HG03025 (cell line): ENCODE measurements around the gene INTS4.
"Not testable (repeated sequence)": the region's sequence is repeated elsewhere in the genome, so short reads cannot be mapped to it uniquely, and the experiment has no call there.

Source experiments
- ATAC-seq: cut with Tn5 transposase; IDR thresholded peaks from one replicate; pipeline ENCODE4 v1.9.1; 2021; ENCODE audit warnings: mild to moderate bottlenecking, moderate library complexity; ENCODE audit not compliant: unreplicated experiment, low FRiP score

The INTS4 gene

DNA sequence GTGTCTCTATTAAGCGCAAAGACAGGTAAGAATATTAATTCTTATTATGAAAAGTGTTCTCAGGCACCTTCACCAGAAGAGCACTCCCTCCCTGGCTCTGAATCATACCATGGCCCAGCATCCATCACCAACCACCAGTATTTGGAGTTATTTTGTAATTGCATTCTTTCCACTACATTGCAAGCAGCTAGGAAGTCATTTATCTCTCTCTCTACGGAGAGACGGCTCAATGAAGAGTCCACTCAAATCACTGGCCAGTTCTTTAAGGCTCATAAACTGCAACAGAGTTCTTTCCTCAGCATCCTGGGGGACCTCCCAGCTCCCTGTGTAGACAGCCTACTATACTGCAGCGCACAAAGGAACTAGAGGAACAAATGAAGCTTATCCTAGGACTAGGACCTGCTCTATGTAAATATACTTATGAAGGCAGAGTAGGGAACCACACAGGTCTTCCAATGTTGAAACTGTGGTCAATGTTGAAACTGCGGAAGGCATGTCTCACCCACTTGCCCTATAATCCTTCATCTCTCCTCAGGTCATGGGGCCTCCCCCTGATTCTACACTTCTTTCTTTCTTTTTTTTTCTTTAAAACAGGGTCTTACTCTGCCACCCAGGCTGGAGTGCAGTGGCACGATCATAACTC, 110.2 kb downstream of the INTS4 start:
- no peak for ATAC-seq

DNA sequence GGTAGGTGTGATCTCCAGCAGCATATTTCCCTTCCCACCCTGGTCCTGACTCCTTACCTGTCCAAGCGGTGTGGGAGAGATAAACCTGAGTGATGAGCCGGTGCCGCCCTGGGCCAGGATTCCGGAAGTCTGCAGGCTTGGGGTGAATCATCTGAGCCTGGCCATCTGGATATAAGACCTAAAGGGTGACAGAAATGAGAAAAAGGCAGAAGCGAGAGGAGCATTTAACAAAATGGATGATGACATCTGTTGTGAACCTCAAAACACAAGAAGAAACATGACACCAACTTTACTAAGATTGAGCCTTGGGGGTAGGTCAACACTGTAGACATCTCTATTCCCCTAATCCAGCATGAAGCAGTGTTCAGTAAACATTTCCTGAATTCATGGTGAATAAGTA, 110.7 kb downstream of the INTS4 start:
- ATAC-seq, result no peak

DNA sequence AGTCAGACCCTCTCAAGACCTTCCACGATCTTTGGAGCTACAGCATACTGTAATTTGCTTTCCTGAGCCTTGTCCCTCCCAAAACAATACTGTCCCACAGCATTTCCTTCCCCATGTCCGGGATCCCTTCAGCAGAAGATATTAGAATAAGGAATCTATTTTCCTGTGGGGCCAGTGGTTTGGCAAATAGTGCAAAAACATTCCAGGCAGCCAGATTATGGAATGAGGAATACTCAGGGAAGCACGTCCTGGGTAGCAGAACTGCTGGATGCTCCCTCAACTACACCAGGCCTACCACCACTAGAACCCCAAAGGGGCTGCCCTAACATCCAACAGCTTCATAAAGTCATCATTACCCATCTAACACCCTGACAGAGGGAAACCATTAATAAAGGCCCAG, 112.1 kb downstream of the INTS4 start:
- no peak for ATAC-seq

DNA sequence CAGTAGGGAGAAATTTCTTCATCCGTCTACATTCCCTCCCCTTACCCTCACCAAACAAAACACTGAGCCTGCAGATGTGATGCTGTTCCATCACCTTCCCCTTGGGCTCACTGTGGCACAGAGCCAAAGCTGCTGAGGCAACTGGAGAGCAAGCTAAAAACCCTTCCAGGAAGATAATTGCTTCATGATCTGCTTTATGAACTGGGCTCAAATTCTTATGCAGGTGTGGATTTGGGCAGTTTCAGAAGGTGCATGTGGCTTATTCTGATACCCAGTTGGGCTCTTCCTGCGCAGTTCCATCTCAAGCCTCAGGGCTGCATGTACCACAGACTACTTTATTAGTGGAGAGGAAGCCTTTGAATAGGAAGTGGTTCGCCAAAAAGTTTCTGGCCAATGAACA, 115.2 kb downstream of the INTS4 start:
- no peak for ATAC-seq

DNA sequence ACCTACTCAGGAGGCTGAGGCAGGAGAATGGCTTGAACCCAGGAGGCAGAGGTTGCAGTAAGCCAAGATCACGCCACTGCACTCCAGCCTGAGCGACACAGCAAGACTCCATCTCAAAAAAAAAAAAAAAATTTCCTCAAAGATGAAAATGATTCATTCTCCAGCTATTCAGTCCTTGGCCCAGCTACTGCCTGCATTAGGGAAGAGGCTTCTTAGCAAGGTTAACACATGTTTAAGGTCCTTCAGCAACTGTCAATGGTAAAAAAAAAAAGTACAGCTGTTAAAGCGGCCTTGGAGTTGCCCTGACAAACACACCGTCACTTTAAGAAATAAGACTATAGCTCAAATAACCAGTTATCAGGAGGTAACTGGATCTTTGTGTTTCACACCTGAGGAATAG, 116.2 kb downstream of the INTS4 start:
- ATAC-seq, result not testable (repeated sequence)

DNA sequence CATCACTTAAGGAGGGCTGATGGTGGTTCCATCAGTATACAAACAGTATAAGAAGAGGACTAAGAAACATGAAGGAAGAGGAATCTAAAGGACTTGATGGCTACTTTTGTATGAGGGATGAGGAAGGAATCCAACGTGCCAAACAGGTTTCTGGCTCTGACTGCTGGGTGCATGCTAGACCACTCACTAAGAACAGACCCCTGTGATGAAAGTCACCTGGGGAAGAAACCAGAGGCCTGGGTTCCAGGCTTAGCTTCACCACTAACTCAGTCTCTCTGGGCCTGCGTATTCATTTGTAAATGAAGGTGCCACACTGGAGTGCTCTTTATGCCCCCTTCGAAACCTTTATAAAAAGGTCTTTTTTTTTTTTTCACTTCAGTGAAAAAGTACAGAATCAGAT, 118.4 kb downstream of the INTS4 start:
- ATAC-seq, result no peak

DNA sequence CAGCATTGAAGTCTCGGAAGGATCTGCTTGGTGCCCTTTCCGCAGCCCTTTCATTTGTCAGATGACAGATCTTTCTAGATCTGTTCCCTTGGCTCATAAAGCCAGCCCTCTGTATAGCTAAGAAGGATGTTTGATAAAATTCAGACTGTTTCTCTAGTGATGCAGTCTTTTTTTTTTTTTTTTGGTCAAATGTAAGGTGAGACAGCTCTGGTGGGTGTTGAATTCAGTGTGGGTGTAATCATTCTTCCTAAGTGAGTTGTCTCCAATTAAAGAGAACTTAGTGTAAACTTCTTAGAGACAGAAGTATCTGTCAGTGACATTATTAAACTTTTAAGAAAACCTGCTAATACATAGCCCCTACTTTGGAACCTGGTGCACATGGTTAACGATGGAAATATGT, 120.3 kb downstream of the INTS4 start:
- no peak for ATAC-seq

DNA sequence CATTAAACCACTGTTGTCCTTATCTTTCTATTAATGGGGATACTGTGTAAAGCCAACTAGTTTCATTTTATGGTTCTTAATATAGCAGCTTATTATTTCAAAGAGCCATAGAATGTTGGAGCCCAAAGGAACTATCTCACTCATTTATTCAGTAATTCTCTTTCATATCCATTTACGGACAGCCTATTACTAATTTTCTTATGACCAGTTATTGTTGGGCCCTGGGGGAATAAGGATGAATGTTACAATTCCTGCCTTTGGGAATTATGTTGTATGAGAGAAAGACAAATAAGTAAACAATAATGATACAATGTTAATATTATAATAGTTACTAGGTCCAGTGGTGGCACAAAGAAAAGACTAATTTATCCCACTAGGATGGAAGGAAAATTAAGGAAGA, 121.1 kb downstream of the INTS4 start:
- no peak for ATAC-seq

DNA sequence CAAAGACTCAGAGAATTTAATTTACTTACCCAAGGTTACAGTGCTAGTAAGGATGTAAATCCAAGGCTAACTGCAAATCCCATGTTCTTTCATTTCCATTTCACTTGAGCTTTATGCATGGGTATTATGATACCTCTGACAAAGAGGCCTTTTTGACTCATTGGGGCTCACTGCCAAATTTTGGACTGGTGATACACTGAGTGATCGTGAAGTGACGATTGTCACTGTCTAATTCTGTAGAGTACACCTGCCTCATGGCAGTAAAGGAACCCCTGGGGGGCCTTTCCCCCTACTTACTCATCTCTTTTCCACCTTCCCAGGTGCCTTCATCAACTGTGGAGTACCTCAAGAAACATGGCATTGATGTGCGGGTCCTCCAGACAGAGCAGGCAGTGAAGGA, 122.6 kb downstream of the INTS4 start:
- no peak for ATAC-seq

DNA sequence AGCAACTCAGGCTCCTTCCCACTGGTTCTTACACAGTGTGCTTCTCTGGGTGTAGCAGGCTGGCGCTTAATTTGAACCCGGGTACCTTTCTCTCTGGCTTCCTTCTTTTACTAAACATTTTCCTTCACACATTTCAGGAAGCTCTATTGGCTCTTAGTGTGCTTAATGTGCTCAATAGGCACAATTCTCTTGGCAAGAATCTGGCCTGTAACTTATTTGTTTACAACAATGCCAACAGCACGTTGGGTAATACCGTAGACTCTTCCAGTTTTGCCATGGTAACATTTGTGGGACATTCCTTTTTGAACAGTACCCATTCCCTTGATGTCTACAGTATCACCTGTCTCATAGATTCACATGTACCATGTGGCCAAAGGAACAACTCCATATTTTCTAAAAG, 125.7 kb downstream of the INTS4 start:
- no peak for ATAC-seq

DNA sequence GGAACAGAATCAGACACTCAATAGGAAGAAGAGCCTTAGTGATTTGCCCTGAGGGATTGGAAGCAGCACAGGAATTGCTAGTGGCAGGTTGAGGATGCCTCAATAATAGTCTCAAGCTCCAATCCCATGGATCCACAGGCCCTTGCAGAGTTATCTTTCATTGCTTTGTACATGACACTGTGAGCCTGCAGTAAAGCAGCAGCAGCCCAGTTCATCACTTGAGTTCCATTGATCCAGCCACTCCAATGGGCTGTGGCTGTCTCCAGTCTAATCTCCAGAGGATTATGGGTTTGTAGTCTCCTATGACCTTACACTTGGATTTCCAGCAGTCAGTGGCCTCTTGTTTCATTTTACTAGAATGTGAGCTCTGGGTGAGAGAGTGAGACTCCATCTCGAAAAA, 128.1 kb downstream of the INTS4 start:
- no peak for ATAC-seq

DNA sequence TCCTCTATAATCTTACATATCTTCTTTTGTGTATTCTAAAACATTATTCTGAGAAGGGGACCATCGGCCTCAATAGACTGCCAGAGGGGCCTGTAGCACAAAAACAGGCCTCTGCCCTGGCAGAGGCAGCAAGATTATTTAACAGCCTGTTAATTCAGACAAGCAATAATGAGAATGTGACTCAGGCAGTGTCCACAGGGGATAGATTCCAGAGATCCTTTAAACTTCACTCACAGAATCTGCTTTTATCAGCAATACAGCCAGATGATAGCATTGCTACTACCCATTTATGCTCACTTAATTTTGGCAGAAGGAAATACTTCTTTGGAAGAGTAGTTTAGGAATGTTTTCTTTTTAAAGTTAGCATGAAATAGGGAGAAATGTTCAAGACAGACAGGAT, 128.7 kb downstream of the INTS4 start:
- no peak for ATAC-seq

DNA sequence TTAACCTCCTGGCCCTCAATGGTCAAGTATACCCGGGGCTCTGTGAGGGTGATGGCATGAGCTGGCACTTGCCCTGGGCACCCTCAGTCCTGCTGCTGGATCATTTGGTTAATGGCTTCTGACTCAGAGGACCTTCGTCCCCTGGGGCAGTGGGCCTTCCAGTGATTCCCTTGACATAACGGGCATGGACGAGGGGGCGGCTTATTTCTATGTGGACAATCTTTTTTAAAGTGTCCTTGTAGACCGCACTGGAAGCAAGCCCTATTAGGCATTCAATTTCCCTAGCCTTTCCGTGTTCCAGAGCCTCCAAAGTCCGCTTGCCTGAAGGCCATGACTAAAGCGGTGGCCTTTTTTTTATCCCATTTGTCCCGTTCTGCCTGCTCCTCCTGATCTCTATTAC, 133.0 kb downstream of the INTS4 start:
- ATAC-seq, result not testable (repeated sequence)

DNA sequence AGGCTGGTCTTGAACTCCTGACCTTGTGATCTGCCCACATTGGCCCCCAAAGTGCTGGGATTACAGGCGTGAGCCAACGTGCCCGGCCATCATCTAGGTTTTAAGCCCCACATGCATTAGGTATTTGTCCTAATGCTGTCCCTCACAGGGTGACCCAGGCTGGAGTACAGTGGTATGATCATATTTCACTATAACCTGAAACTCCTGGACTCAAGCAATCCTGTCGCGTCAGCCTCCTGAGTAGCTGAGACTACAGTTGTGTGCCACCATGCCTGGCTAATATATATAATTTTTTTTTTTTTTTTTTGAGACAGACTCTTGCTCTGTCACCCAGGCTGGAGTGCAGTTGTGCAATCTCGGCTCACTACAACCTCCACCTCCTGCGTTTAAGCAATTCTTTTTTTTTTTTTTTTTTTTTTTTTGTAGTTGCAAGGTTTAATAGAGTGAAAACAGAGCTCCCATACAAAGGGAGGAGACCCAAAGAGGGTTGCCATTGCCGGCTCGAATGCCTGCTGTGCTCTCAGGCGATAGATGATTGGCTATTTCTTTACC, 136.5 kb downstream of the INTS4 start:
- not testable (repeated sequence) for ATAC-seq

DNA sequence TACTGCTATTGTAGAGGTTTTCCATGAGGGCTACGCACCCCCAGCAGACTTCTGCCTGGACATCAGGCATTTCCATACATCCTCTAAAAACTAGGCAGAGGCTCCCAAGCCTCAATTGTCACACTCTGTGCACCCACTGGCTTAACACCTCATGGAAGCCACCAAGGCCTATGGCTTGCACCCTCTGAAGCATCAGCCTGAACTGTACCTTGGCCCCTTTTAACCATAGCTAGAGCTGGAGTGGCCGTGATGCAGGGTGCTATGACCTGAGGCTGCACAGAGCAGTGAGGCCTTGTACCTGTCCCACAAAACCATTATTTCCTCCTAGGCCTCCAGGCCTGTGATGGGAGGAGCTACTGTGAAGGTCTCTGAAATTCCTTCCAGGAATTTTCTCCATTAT, 139.6 kb downstream of the INTS4 start:
- ATAC-seq, result no peak

DNA sequence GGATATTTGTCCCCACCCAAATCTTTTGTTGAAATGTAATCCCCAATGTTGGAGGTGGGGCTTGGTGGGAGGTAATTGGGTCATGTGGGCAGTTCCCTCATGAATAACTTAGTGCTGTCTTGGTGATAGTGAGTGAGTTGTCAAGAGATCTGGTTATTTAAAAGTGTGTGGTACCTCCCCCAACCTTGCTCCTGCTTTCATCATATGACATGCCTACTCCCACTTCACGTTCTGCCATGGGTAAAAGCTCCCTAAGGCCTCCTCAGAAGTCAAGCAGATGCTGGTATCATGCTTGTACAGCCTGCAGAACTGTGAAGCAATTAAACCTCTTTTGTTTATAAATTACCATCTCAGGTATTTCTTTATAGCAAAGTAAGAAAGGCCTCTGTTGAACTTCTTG, 143.0 kb downstream of the INTS4 start:
- no peak for ATAC-seq

DNA sequence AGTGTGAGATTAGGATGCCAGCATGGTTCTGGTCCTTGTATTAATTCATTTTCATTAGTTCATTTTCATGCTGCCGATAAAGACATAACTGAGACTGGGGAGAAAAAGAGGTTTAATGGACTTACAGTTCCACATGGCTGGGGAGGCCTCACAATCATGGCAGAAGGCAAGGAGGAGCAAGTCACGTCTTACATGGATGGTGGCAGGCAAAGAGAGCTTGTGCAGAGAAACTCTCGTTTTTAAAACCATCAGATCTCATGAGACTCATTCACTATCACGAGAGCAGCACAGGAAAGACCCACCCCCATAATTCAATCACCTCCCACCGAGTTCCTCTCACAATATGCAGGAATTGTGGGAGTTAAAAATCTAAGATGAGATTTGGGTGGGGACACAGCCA, 150.8 kb downstream of the INTS4 start:
- not testable (repeated sequence) for ATAC-seq

DNA sequence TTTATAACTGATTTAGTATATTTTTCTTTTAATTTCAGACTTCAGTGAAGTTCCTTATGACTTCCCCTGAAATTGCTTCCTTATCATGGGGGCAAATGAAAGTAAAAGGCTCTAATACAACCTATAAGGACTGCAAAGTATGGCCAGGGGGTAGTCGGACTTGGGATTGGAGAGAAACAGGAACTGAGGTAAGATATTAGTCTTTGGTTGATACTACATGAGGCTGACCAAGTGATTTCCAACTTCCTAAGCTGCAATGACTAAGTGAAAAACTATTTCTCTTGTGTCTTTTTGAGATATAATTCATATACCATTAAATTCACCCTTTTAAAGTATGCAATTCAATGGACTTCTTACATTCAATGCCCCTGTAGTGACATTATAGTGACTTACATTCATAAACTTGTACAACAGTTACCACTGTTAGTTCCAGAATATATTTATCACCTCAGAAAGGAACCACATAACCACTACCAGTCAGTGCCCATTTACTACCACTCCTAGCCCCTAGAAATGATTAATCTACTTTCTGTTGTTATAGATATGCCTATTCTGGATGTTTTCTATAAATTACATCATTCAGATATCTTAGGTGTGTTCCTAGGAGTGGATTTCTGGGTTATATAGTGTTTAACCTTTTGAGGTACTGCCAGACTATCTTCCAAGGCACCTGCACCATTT, 151.9 kb downstream of the INTS4 start:
- no peak for ATAC-seq

DNA sequence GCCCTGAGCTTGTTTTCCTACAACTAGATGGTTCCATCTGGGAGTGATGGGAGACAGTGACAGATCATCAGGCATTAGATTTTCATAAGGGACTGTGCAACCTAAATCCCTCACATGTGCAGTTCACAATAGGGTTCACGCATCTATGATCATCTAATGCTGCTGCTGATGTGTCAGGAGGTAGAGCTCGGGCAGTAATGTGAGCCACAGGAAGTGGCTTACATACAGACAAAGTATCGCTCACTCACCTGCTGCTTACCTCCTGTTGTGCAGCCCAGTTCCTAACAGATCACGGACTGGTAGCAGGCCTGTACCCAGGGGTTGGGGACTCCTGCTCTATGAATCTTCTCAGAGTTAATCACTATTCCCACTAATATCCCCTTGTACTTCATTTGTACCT, 161.2 kb downstream of the INTS4 start:
- no peak for ATAC-seq

DNA sequence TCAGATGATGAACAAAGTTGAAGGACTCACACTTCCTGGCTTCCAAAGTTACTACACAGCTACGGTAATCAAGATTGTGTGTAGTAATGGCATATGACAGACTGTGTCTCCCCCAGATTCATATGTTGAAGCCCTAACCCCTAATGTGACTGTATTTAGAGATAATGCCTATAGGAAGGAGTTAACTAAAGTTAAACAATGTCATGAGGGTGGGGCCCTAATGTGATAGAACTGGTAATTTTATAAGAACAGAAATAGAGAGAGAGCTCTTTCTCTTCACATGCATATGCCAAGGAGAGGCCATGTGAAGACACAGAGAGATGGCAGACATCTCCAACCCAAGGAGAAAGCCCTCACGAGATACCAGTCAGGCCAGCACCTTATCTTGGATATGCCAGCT, 165.5 kb downstream of the INTS4 start:
- no peak for ATAC-seq
